Activated CD4-positive, alpha-beta T cell treated with anti-CD3 and anti-CD28 coated beads, Interleukin-2, amount 10 ng/mL, durations not matched to agents 7 days and 5 days (primary cell): ENCODE results near the gene KCNAB2. TPM values are rescaled to one million over a fixed set of nuclear protein-coding genes. Genes with fewer than 3 reads are reported as not detected.

ENCODE experiments used
- CTCF ChIA-PET: fragments of 350-600 bp; sonication (Branson Sonifier 250); formaldehyde crosslinking; loops from one replicate; lab custom pipeline; 2021; ENCODE audit warnings: antibody characterized with exemption; lab: Charles Lee
- POLR2A ChIA-PET: fragments of 350-600 bp; sonication (Branson Sonifier 250); formaldehyde crosslinking; loops from one replicate; lab custom pipeline; 2021; ENCODE audit warnings: antibody characterized with exemption; lab: Charles Lee
- DNase-seq: peaks from one replicate; pipeline ENCODE4 v3.0.0-alpha.2; 2020
- H3K27ac Mint-ChIP-seq: one replicate; pipeline ENCODE4 v1.8.0; 2021; ENCODE audit warnings: mild to moderate bottlenecking, moderate library complexity, mixed read lengths
- H3K27me3 Mint-ChIP-seq: one replicate; pipeline ENCODE4 v1.8.0; 2021; ENCODE audit warnings: mixed read lengths
- H3K36me3 Mint-ChIP-seq: one replicate; pipeline ENCODE4 v1.8.0; 2021; ENCODE audit warnings: low read depth, mixed read lengths
- H3K4me1 Mint-ChIP-seq: one replicate; pipeline ENCODE4 v1.8.0; 2021; ENCODE audit warnings: mixed read lengths
- H3K4me3 Mint-ChIP-seq: one replicate; pipeline ENCODE4 v1.8.0; 2021; ENCODE audit warnings: mild to moderate bottlenecking, moderate library complexity, mixed read lengths
- H3K9me3 Mint-ChIP-seq: one replicate; pipeline ENCODE4 v1.8.0; 2021; ENCODE audit warnings: mixed read lengths
- total RNA-seq, 2 experiments: library from RNA; stranded (reverse); gene quantifications; one replicate each; pipeline ENCODE4 v1.2.3, GENCODE V29; 2021

The KCNAB2 gene
- total RNA-seq, 2 experiments from 2014 or later = 258 to 294 TPM

- H3K27me3 Mint-ChIP-seq = peaks cover 5% of the 10 kb centered on the region
- ChIA-PET CTCF (no interaction called here), POLR2A (no interaction called here)
- peaks cover 5% of the 10 kb centered on the region for H3K4me1 Mint-ChIP-seq
- H3K9me3 Mint-ChIP-seq = no peaks in the 10 kb centered on the region
- no peak overlapping the region for H3K27ac Mint-ChIP-seq
- H3K4me3 Mint-ChIP-seq = no peak overlapping the region
- no peaks in the 10 kb centered on the region for H3K36me3 Mint-ChIP-seq
- no peak for DNase-seq
These were observed 98.5 kb downstream of the KCNAB2 start for GRCh38 chr1:6144175-6144574.

GRCh38 chr1:6144647-6145395 lies 99.1 kb downstream of the KCNAB2 start:
- POLR2A ChIA-PET = no interaction called here
- H3K27ac Mint-ChIP-seq = no peak overlapping the region

DNA sequence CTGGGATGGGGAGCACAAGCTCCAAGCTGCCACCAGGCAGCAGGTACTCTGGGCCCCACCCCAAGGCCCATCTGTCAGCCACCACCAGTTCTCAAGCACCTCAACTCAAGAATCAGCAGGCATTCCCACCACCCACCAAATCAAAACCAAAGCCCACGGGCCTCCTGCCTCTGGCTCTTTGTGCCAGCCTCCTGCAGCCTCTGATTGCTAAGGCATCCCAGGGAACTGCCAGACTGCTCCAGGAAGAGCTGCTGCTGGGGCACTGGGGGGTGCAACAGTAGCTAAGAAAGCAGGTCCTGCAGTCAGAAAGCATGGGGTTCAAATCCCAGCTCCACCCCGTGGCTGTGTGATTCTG lies 99.7 kb downstream of the KCNAB2 start:
- H3K9me3 Mint-ChIP-seq = no peaks in the 10 kb centered on the region
- POLR2A ChIA-PET = no interaction called here
- H3K27me3 Mint-ChIP-seq = peaks cover 5% of the 10 kb centered on the region
- no peak overlapping the region for H3K4me3 Mint-ChIP-seq
- no peak for DNase-seq
- H3K36me3 Mint-ChIP-seq = no peaks in the 10 kb centered on the region
- CTCF ChIA-PET = interaction anchor here (1.6 kb wide), 1 partner anchor 10 kb away, joined by 4 read pairs; no protein-coding TSS in a partner anchor
- peaks cover 5% of the 10 kb centered on the region for H3K4me1 Mint-ChIP-seq
- no peak overlapping the region for H3K27ac Mint-ChIP-seq

More at GRCh38 chr1:6144647-6145395, 99.1 kb downstream of the KCNAB2 start:
- Mint-ChIP-seq H3K4me3 (no peak overlapping the region), H3K9me3 (no peaks in the 10 kb centered on the region), H3K27me3 (peaks cover 5% of the 10 kb centered on the region), H3K4me1 (peaks cover 5% of the 10 kb centered on the region), H3K36me3 (no peaks in the 10 kb centered on the region)
- CTCF ChIA-PET = interaction anchor here (1.6 kb wide), 1 partner anchor 10 kb away, joined by 4 read pairs; no protein-coding TSS in a partner anchor
- no peak for DNase-seq

DNA sequence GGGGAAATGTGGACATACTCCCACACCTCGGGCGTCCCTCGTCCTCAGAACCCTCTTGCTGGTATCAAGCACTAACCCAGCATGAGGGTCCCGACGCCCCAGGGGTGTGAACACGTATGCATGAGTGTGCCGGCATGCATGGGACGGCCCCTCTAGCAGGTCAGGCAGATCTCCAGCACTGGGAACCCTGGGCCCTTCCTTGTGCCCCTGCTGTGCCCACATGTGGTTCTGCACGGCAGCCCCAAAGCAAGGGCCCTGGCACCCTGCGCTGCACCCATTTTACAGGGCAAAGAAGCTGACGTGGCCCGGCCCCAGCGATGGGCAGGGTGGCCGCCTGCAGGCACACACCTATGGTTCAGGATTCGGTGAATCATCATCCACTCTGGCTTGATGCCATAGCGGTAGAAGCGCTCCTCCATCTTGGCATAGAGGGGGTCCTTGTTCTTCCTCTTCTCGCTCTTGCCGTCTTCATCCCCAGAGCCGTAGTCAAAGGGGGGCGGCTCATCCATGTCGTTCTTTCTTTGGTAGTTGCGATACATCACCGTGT lies 100.2 kb downstream of the KCNAB2 start:
- ChIA-PET CTCF (interaction anchor here (1.6 kb wide), 1 partner anchor 11 kb away, joined by 4 read pairs; no protein-coding TSS in a partner anchor), POLR2A (no interaction called here)
- Mint-ChIP-seq H3K4me1 (peaks cover 5% of the 10 kb centered on the region), H3K4me3 (no peak overlapping the region), H3K9me3 (no peaks in the 10 kb centered on the region), H3K27ac (no peak overlapping the region), H3K27me3 (peaks cover 5% of the 10 kb centered on the region), H3K36me3 (no peaks in the 10 kb centered on the region)
- no peak for DNase-seq

- peaks cover 5% of the 10 kb centered on the region for H3K27me3 Mint-ChIP-seq
- H3K9me3 Mint-ChIP-seq = no peaks in the 10 kb centered on the region
- no peak overlapping the region for H3K27ac Mint-ChIP-seq
- POLR2A ChIA-PET = no interaction called here
- peak; percentile 74 for DNase-seq
- CTCF ChIA-PET = no interaction called here
- H3K36me3 Mint-ChIP-seq = no peaks in the 10 kb centered on the region
- peak overlapping the region; percentile 46 for H3K4me3 Mint-ChIP-seq
- H3K4me1 Mint-ChIP-seq = peaks cover 6% of the 10 kb centered on the region
These were observed 103.0 kb downstream of the KCNAB2 start for GRCh38 chr1:6148497-6149241.

GRCh38 chr1:6149597-6149996 lies 103.9 kb downstream of the KCNAB2 start:
- Mint-ChIP-seq H3K36me3 (no peaks in the 10 kb centered on the region), H3K4me1 (peaks cover 14% of the 10 kb centered on the region), H3K27me3 (peaks cover 5% of the 10 kb centered on the region), H3K4me3 (no peak overlapping the region), H3K27ac (no peak overlapping the region), H3K9me3 (no peaks in the 10 kb centered on the region)
- no peak for DNase-seq
- CTCF ChIA-PET = no interaction called here
- POLR2A ChIA-PET = no interaction called here

GRCh38 chr1:6150006-6150938 lies 104.6 kb downstream of the KCNAB2 start:
- Mint-ChIP-seq H3K27ac (no peak overlapping the region), H3K36me3 (no peaks in the 10 kb centered on the region), H3K4me3 (no peak overlapping the region), H3K9me3 (no peaks in the 10 kb centered on the region), H3K4me1 (peaks cover 20% of the 10 kb centered on the region), H3K27me3 (peaks cover 5% of the 10 kb centered on the region)
- DNase-seq = no peak
- ChIA-PET CTCF (no interaction called here), POLR2A (no interaction called here)

Other genes starting within 250 kb of the KCNAB2 start
- 10 to 100 TPM; 14.6 to 16.1 TPM for gene NPHP4, start 53.5 kb upstream of the KCNAB2 start, total RNA-seq
- under 1 TPM; 0.67 to 0.96 TPM for gene CHD5, start 134.4 kb downstream of the KCNAB2 start, total RNA-seq
- 100 to 1,000 TPM; 328 to 370 TPM for gene RPL22, start 153.7 kb downstream of the KCNAB2 start, total RNA-seq
- 1 to 10 TPM; 4.0 to 7.4 TPM for gene RNF207, start 160.2 kb downstream of the KCNAB2 start, total RNA-seq
- gene ICMT, start 190.1 kb downstream of the KCNAB2 start, total RNA-seq = 10 to 100 TPM; 50.4 to 53.3 TPM
- not detected for gene HES3, start 198.3 kb downstream of the KCNAB2 start, total RNA-seq
- gene GPR153, start 215.2 kb downstream of the KCNAB2 start, total RNA-seq = under 1 TPM; 0.85 to 0.99 TPM